HCT116 (cell line): ENCODE results near the gene TAF1C. TPM values are rescaled to one million over a fixed set of nuclear protein-coding genes. Genes with fewer than 3 reads are reported as not detected.

ENCODE experiments used
- ATAC-seq: fragments of 200-7000 bp; cut with Tn5 transposase; 2 replicates; pipeline ENCODE4 v1.9.1; 2020; ENCODE audit warnings: mild to moderate bottlenecking, moderate library complexity
- BruUV-seq: library from RNA; stranded (reverse); fragments of 400-500 nt; replicated peaks from 2 replicates; lab custom pipeline; 2021; lab: Mats Ljungman, UMichigan
- CTCF ChIA-PET: fragments of 300-600 bp; sonication (Branson Sonifier 250); formaldehyde crosslinking; loops from one replicate; lab custom pipeline; 2021; ENCODE audit warnings: antibody characterized with exemption; lab: Charles Lee
- POLR2A ChIA-PET: fragments of 300-600, 350-600 bp; sonication (Branson Sonifier 250); formaldehyde crosslinking; loops from one replicate; lab custom pipeline; 2021; ENCODE audit warnings: antibody characterized with exemption; lab: Charles Lee
- RAD21 ChIA-PET, 2 experiments: fragments of 300-600 bp; sonication (Branson Sonifier 250); formaldehyde crosslinking; loops; one replicate each; lab custom pipeline; 2023; ENCODE audit warnings: low total read pairs in 2 of 2; ENCODE audit not compliant: uncharacterized antibody in 2 of 2, unreplicated experiment in 2 of 2, low non-redundant PET in 1 of 2; lab: Charles Lee
- DNase-seq: peaks from one replicate; pipeline ENCODE4 v3.0.0-alpha.2; 2010; ENCODE audit warnings: low read depth, low spot score
- H2AFZ ChIP-seq: fragments of 200-600 bp; shearing (Covaris generic), sonication (generic); 2 replicates; pipeline ENCODE4 v1.6.1; 2017; ENCODE audit warnings: low read depth, mixed run types, mixed read lengths, antibody characterized with exemption, low read length; ENCODE audit not compliant: poor library complexity, severe bottlenecking
- H3K27ac ChIP-seq: 2 replicates; pipeline ENCODE4 v1.5.1; 2012; ENCODE audit warnings: low read depth, low read length
- H3K27me3 ChIP-seq: fragments of 200-600 bp; sonication (generic); 2 replicates; pipeline ENCODE4 v1.6.1; 2016; ENCODE audit warnings: mixed run types, low read length, mixed read lengths; ENCODE audit not compliant: insufficient read depth
- H3K36me3 ChIP-seq, 2 experiments: fragments of 200-500 bp in 1 of 2; fragments of 200-600 bp in 1 of 2; sonication (Bioruptor generic) in 1 of 2; sonication (generic) in 1 of 2; 2 replicates each; pipeline versions ENCODE4 v1.5.1 to v1.6.1; 2014 to 2016; ENCODE audit warnings: low read length in 2 of 2, inconsistent platforms in 1 of 2, mixed read lengths in 1 of 2, mixed run types in 1 of 2; ENCODE audit not compliant: insufficient read depth in 2 of 2, control insufficient read depth in 1 of 2
- H3K4me1 ChIP-seq, 2 experiments: fragments of 200-600 bp in 1 of 2; sonication (generic) in 1 of 2; 2 replicates each; pipeline versions ENCODE4 v1.5.1 to v1.6.1; 2012 to 2017; ENCODE audit warnings: low read length in 2 of 2, inconsistent platforms in 1 of 2, mild to moderate bottlenecking in 1 of 2, mixed read lengths in 1 of 2, mixed run types in 1 of 2, moderate library complexity in 1 of 2; ENCODE audit not compliant: insufficient read depth in 2 of 2, control insufficient read depth in 1 of 2
- H3K4me2 ChIP-seq: fragments of 200-600 bp; sonication (generic); 2 replicates; pipeline ENCODE4 v1.6.1; 2017; ENCODE audit warnings: mixed run types, low read length, mixed read lengths
- H3K4me3 ChIP-seq, 2 experiments: fragments of 200-600 bp in 1 of 2; sonication (generic) in 1 of 2; replicated peaks in 1 of 2; 2 replicates each; pipeline ENCODE4 v1.5.1; 2011 to 2016; ENCODE audit warnings: low read length in 2 of 2, control low read depth in 1 of 2, low read depth in 1 of 2, mild to moderate bottlenecking in 1 of 2, mixed read lengths in 1 of 2, mixed run types in 1 of 2
- H3K79me2 ChIP-seq: fragments of 200-600 bp; sonication (generic); 2 replicates; pipeline ENCODE4 v1.6.1; 2017; ENCODE audit warnings: mild to moderate bottlenecking, mixed run types, low read length, moderate library complexity, mixed read lengths; ENCODE audit not compliant: insufficient read depth
- H3K9ac ChIP-seq: fragments of 200-600 bp; sonication (generic); 2 replicates; pipeline ENCODE4 v1.6.1; 2016; ENCODE audit warnings: low read length, mixed read lengths
- H3K9me2 ChIP-seq: fragments of 200-600 bp; sonication (generic), shearing (Covaris generic); 2 replicates; pipeline ENCODE4 v1.6.1; 2017; ENCODE audit warnings: mixed run types, mild to moderate bottlenecking, moderate library complexity; ENCODE audit not compliant: insufficient read depth
- H3K9me3 ChIP-seq, 2 experiments: fragments of 200-500 bp in 1 of 2; fragments of 200-600 bp in 1 of 2; sonication (Bioruptor generic) in 1 of 2; sonication (generic) in 1 of 2; 2 replicates each; pipeline ENCODE4 v1.6.1; 2014 to 2017; ENCODE audit warnings: low read length in 2 of 2, mixed read lengths in 2 of 2, inconsistent platforms in 1 of 2, low read depth in 1 of 2, mild to moderate bottlenecking in 1 of 2, mixed run types in 1 of 2, moderate library complexity in 1 of 2; ENCODE audit not compliant: control insufficient read depth in 1 of 2, insufficient read depth in 1 of 2
- H4K20me1 ChIP-seq: fragments of 200-600 bp; sonication (generic), shearing (Covaris generic); 2 replicates; pipeline ENCODE4 v1.6.1; 2017; ENCODE audit warnings: mixed run types, mild to moderate bottlenecking, moderate library complexity; ENCODE audit not compliant: insufficient read depth
- ATF3 ChIP-seq: IDR thresholded peaks from 2 replicates; pipeline ENCODE4 v1.6.1; 2012
- CBX3 ChIP-seq: IDR thresholded peaks from 2 replicates; pipeline ENCODE4 v1.6.1; 2012; ENCODE audit warnings: low read depth
- EGR1 ChIP-seq: IDR thresholded peaks from 2 replicates; pipeline ENCODE4 v1.6.1; 2012; ENCODE audit warnings: low read depth
- MAX ChIP-seq: IDR thresholded peaks from 2 replicates; pipeline ENCODE4 v1.6.1; 2012
- POLR2A ChIP-seq: IDR thresholded peaks from 2 replicates; pipeline ENCODE4 v1.7.0; 2011; ENCODE audit warnings: borderline replicate concordance; ENCODE audit not compliant: insufficient read depth, insufficient read length; ENCODE audit errors: extremely low read depth
- SIN3A ChIP-seq: IDR thresholded peaks from 2 replicates; pipeline ENCODE4 v1.6.1; 2012; ENCODE audit warnings: low read depth
- SP1 ChIP-seq: IDR thresholded peaks from 2 replicates; pipeline ENCODE4 v1.6.1; 2012; ENCODE audit warnings: low read depth
- intact Hi-C: fragments of 100-400 bp; cut with micrococcal nuclease; formaldehyde crosslinking; loops from 2 replicates; pipeline ENCODE4 v1.10.0; 2022
- total RNA-seq: library from RNA; stranded (reverse); gene quantifications from one replicate; pipeline ENCODE4 v1.2.1, GENCODE V29; 2021; ENCODE audit not compliant: unreplicated experiment

Gene TAF1C
- total RNA-seq, 1 experiment from 2014 or later: 76.3 TPM

- peak; percentile 58; the same call in 1 of the 2 replicates for TF ChIP-seq CBX3
- TF ChIP-seq EGR1: no peak
- TF ChIP-seq SP1: peak; percentile 54; the same call in 1 of the 2 replicates
- no peak for TF ChIP-seq POLR2A
- TF ChIP-seq SIN3A: no peak
- TF ChIP-seq, all 23 proteins: peak for 5
Measured at GRCh38 chr16:84138824-84139627, 47.8 kb downstream of the TAF1C start (continued).

GRCh38 chr16:84138500-84138823, 48.4 kb downstream of the TAF1C start:
- no TSS peak for BruUV-seq
- H3K4me1 ChIP-seq: peaks cover 23 to 35% of the 10 kb centered on the region in 2 experiments
- ChIA-PET RAD21 (no interaction called here), POLR2A (no interaction called here), CTCF (no interaction called here)
- ATAC-seq: no peak
- H3K9ac ChIP-seq: peak overlapping the region; percentile 29
- no peaks in the 10 kb centered on the region for H3K9me2 ChIP-seq
- H3K27me3 ChIP-seq: no peaks in the 10 kb centered on the region
- TF ChIP-seq SIN3A: no peak
- no peak for TF ChIP-seq SP1
- TF ChIP-seq ATF3: no peak
- TF ChIP-seq MAX: no peak
- H3K4me2 ChIP-seq: peak overlapping the region; percentile 81
- H2AFZ ChIP-seq: no peak overlapping the region
- H4K20me1 ChIP-seq: no peaks in the 10 kb centered on the region; the same call in 1 of the 2 replicates
- peaks cover 62% of the 10 kb centered on the region for H3K79me2 ChIP-seq
- intact Hi-C loops: no loop called here
- peak overlapping the region; percentile 10; the same call in 1 of the 2 replicates for H3K27ac ChIP-seq
- no peaks in the 10 kb centered on the region for H3K9me3 ChIP-seq
- DNase-seq: no peak
- H3K4me3 ChIP-seq: peak overlapping the region in 1 of 2 experiments; percentile 38; a peak in 1 of 4 replicates
- no peaks in the 10 kb centered on the region for H3K36me3 ChIP-seq
